Measurements from ENCODE around the gene SEC24D. TPM values are rescaled to one million over a fixed set of nuclear protein-coding genes. Genes with fewer than 3 reads are reported as not detected.

The SEC24D gene
- total and polyA plus RNA-seq, 2 of the 8 experiments (the other 6 are each of a cell fraction or from before 2014, with no cell fraction given): 28.9 to 91.6 TPM

DNA sequence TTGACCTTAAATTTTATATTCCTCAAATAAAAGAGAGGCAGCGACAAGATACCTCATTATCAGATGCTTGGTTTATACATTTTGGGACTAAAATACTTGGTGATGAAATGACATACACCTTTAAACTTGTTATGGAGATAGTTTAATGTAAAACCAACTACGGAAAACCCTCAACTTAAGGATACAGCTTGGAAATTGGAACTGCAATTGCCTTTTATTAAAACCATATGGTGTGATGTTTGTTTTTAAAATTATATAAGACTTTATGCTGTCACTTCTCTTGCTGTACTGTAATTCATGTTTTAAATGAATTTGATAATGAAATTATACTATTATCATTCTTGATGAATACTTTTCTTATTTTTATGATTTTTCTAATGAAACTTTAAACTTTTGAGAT, 124.9 kb downstream of the SEC24D start (continued):
- TF ChIP-seq, protein P1, sequence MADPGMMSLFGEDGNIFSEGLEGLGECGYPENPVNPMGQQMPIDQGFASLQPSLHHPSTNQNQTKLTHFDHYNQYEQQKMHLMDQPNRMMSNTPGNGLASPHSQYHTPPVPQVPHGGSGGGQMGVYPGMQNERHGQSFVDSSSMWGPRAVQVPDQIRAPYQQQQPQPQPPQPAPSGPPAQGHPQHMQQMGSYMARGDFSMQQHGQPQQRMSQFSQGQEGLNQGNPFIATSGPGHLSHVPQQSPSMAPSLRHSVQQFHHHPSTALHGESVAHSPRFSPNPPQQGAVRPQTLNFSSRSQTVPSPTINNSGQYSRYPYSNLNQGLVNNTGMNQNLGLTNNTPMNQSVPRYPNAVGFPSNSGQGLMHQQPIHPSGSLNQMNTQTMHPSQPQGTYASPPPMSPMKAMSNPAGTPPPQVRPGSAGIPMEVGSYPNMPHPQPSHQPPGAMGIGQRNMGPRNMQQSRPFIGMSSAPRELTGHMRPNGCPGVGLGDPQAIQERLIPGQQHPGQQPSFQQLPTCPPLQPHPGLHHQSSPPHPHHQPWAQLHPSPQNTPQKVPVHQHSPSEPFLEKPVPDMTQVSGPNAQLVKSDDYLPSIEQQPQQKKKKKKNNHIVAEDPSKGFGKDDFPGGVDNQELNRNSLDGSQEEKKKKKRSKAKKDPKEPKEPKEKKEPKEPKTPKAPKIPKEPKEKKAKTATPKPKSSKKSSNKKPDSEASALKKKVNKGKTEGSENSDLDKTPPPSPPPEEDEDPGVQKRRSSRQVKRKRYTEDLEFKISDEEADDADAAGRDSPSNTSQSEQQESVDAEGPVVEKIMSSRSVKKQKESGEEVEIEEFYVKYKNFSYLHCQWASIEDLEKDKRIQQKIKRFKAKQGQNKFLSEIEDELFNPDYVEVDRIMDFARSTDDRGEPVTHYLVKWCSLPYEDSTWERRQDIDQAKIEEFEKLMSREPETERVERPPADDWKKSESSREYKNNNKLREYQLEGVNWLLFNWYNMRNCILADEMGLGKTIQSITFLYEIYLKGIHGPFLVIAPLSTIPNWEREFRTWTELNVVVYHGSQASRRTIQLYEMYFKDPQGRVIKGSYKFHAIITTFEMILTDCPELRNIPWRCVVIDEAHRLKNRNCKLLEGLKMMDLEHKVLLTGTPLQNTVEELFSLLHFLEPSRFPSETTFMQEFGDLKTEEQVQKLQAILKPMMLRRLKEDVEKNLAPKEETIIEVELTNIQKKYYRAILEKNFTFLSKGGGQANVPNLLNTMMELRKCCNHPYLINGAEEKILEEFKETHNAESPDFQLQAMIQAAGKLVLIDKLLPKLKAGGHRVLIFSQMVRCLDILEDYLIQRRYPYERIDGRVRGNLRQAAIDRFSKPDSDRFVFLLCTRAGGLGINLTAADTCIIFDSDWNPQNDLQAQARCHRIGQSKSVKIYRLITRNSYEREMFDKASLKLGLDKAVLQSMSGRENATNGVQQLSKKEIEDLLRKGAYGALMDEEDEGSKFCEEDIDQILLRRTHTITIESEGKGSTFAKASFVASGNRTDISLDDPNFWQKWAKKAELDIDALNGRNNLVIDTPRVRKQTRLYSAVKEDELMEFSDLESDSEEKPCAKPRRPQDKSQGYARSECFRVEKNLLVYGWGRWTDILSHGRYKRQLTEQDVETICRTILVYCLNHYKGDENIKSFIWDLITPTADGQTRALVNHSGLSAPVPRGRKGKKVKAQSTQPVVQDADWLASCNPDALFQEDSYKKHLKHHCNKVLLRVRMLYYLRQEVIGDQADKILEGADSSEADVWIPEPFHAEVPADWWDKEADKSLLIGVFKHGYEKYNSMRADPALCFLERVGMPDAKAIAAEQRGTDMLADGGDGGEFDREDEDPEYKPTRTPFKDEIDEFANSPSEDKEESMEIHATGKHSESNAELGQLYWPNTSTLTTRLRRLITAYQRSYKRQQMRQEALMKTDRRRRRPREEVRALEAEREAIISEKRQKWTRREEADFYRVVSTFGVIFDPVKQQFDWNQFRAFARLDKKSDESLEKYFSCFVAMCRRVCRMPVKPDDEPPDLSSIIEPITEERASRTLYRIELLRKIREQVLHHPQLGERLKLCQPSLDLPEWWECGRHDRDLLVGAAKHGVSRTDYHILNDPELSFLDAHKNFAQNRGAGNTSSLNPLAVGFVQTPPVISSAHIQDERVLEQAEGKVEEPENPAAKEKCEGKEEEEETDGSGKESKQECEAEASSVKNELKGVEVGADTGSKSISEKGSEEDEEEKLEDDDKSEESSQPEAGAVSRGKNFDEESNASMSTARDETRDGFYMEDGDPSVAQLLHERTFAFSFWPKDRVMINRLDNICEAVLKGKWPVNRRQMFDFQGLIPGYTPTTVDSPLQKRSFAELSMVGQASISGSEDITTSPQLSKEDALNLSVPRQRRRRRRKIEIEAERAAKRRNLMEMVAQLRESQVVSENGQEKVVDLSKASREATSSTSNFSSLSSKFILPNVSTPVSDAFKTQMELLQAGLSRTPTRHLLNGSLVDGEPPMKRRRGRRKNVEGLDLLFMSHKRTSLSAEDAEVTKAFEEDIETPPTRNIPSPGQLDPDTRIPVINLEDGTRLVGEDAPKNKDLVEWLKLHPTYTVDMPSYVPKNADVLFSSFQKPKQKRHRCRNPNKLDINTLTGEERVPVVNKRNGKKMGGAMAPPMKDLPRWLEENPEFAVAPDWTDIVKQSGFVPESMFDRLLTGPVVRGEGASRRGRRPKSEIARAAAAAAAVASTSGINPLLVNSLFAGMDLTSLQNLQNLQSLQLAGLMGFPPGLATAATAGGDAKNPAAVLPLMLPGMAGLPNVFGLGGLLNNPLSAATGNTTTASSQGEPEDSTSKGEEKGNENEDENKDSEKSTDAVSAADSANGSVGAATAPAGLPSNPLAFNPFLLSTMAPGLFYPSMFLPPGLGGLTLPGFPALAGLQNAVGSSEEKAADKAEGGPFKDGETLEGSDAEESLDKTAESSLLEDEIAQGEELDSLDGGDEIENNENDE (IDR thresholded peaks at IDR 0.05; ENCODE audit: insufficient replicate concordance, low read length): no peak
- TF ChIP-seq EP300 (IDR thresholded peaks at IDR 0.05; ENCODE audit: borderline replicate concordance in 1 of 2, low read depth in 2 of 2, low read length in 2 of 2): no peak
- TF ChIP-seq EZH2 (IDR thresholded peaks at IDR 0.05; ENCODE audit: low read depth, low read length, severe bottlenecking): no peak
- TF ChIP-seq YY1 (IDR thresholded peaks at IDR 0.05; ENCODE audit: low read depth, low read length): no peak
- TF ChIP-seq SIX5 (IDR thresholded peaks at IDR 0.05; ENCODE audit: low read depth, low read length): no peak
- TF ChIP-seq ZNF274 (IDR thresholded peaks at IDR 0.05; ENCODE audit: borderline replicate concordance, extremely low read depth, low read length): no peak
- TF ChIP-seq BCL11A (IDR thresholded peaks at IDR 0.05; ENCODE audit: low read depth in 2 of 2, low read length in 2 of 2): no peak
- TF ChIP-seq BRCA1 (IDR thresholded peaks at IDR 0.05; ENCODE audit: low read depth, low read length): no peak
- TF ChIP-seq CREB1 (IDR thresholded peaks at IDR 0.05): no peak
- TF ChIP-seq RXRA (IDR thresholded peaks at IDR 0.05; ENCODE audit: insufficient read depth, low read depth, low read length): no peak
- TF ChIP-seq RAD21 (IDR thresholded peaks at IDR 0.05 in 1 of 2, conservative IDR thresholded peaks at IDR 0.05 in 1 of 2; ENCODE audit: low read depth in 2 of 2, low read length in 2 of 2): no peak
- no peak for TF ChIP-seq SIRT6 (IDR thresholded peaks at IDR 0.05; ENCODE audit: low read length)
